Activated CD4-positive, alpha-beta T cell treated with anti-CD3 and anti-CD28 coated beads, Interleukin-2, amount 10 ng/mL, durations not matched to agents 24 days and 14 days (primary cell): ENCODE results near the gene NEO1. TPM values are rescaled to one million over a fixed set of nuclear protein-coding genes. Genes with fewer than 3 reads are reported as not detected.
"Not testable (repeated sequence)": the region's sequence is repeated elsewhere in the genome, so short reads cannot be mapped to it uniquely, and the experiment has no call there.

ENCODE experiments used
- DNase-seq: peaks from one replicate; pipeline ENCODE4 v3.0.0; 2022
- H3K27ac Mint-ChIP-seq: one replicate; pipeline ENCODE4 v1.8.0; 2022; ENCODE audit warnings: mild to moderate bottlenecking, mixed read lengths
- H3K27me3 Mint-ChIP-seq: one replicate; pipeline ENCODE4 v1.8.0; 2022; ENCODE audit warnings: mixed read lengths
- H3K36me3 Mint-ChIP-seq: one replicate; pipeline ENCODE4 v1.8.0; 2022; ENCODE audit warnings: low read depth, mild to moderate bottlenecking, mixed read lengths
- H3K4me1 Mint-ChIP-seq: one replicate; pipeline ENCODE4 v1.8.0; 2021; ENCODE audit warnings: mixed read lengths
- H3K4me3 Mint-ChIP-seq: one replicate; pipeline ENCODE4 v1.8.0; 2022; ENCODE audit warnings: mild to moderate bottlenecking, moderate library complexity, mixed read lengths
- H3K9me3 Mint-ChIP-seq: one replicate; pipeline ENCODE4 v1.8.0; 2021; ENCODE audit warnings: mixed read lengths
- intact Hi-C: fragments of 100-400 bp; cut with micrococcal nuclease; formaldehyde crosslinking; loops from one replicate; pipeline ENCODE4 v1.15.1; 2023
- total RNA-seq: library from RNA; stranded (reverse); gene quantifications from 2 replicates; pipeline ENCODE4 v1.2.3, GENCODE V29; 2022

Gene NEO1
- total RNA-seq, 1 donor from 2014 or later: 5.8 TPM

DNA sequence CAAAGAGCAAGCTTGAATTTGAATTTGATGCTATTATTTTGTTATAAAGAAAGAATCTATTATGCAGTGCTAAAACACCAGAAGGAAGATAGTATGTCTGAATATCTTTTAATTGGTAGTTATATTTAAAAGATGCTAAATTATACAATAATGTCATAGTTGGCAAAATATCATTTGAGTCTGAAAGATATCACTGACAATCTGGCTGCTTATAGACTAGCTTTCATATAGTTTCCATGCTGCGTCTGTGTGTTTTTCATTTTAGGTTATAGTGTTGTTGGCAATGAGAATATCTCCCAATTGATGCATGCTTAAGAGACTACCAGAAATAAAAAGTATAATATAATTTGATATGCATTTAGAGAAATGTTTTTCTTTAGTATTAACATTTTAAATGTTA is 142.9 kb downstream of the NEO1 start:
- intact Hi-C loops: no loop called here
- Mint-ChIP-seq H3K4me3 (no peak overlapping the region), H3K4me1 (no peaks in the 10 kb centered on the region), H3K27me3 (peaks cover 9% of the 10 kb centered on the region), H3K36me3 (no peaks in the 10 kb centered on the region), H3K9me3 (no peaks in the 10 kb centered on the region), H3K27ac (no peak overlapping the region)
- DNase-seq: no peak

DNA sequence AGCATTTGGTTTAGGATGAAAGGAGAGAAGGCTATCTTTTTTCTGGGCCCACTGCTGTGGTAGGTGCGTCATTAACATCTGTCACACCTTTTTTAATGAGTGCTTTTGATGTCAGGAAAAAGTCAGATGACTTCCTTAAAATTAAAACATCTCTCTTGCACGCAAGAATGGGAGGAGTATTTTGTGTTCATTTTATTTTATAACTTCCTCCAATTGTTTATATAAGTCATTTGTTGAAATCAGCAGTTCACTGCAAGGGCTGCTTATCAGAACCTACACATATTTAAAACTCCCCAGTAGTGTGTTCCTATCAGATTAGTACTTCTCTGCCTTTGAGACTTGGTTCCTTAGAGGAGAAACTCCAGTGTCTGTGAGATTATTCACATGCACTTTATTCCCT is 143.8 kb downstream of the NEO1 start:
- Mint-ChIP-seq H3K9me3 (no peaks in the 10 kb centered on the region), H3K36me3 (no peaks in the 10 kb centered on the region), H3K27ac (no peak overlapping the region), H3K4me3 (no peak overlapping the region), H3K4me1 (no peaks in the 10 kb centered on the region), H3K27me3 (peaks cover 9% of the 10 kb centered on the region)
- intact Hi-C loops: no loop called here
- no peak for DNase-seq

DNA sequence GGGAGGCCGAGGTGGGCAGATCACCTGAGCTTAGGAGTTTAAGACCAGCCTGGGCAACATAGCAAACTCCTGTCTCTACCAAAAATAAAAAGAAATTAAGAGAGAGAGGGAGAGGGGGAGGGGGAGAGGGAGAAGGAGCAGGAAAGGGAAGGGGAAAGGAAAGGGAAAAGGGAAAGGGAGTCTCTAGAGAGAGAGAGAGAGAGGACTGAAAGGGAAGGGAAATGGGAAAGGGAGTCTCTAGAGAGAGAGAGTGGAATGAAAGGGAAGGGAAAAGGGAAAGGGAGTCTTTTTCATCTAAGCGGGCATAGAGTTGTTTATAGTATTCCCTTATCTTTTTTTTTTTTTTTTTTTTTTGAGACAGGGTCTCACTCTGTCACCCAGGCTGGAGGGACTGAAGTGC is 148.1 kb downstream of the NEO1 start:
- Mint-ChIP-seq H3K4me1 (no peaks in the 10 kb centered on the region), H3K27me3 (peaks cover 13% of the 10 kb centered on the region), H3K4me3 (no peak overlapping the region), H3K36me3 (no peaks in the 10 kb centered on the region), H3K9me3 (no peaks in the 10 kb centered on the region), H3K27ac (no peak overlapping the region)
- no peak for DNase-seq
- intact Hi-C loops: no loop called here

DNA sequence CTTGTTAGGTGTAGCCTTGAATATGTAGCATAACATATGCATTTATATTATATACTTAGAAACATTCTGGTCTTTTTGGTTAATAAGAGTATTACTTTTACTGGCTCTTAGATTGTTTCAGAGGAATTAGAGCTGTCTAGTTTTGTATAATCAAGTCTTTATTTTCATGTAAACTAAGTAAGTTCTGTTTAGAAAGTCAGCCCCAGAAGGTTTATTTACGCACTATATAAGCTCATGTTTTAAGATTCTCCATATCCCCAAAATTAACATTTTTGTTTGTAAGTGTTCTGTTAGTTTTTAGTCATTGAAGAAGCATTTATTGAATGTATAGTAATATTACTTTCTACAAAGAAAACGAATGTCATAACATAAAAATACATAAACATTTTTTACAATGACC is 158.4 kb downstream of the NEO1 start:
- H3K27ac Mint-ChIP-seq: no peak overlapping the region

DNA sequence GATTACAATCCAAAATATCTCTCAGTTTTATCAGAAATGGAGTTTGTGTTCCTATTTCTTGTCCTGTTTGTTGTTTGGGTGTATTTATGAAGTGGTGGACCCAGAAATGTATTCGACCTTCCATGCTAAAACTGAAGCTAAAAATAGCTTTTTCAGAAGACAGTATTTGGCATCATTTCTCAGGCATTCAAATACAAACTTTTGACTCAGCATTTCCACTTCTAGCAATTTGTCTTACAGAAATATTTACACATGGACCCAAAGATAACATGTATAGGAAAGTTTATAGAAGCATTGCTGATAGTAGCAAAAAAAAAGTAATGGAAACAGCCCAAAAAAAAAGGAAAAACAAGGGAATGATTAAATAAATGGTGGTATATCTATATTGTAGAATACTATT is 160.2 kb downstream of the NEO1 start:
- no peak overlapping the region for H3K4me3 Mint-ChIP-seq
- no peak overlapping the region for H3K27ac Mint-ChIP-seq
- intact Hi-C loops: no loop called here
- H3K36me3 Mint-ChIP-seq: no peaks in the 10 kb centered on the region
- H3K4me1 Mint-ChIP-seq: no peaks in the 10 kb centered on the region
- no peak for DNase-seq
- no peaks in the 10 kb centered on the region for H3K9me3 Mint-ChIP-seq
- no peaks in the 10 kb centered on the region for H3K27me3 Mint-ChIP-seq

More for the DNA sequence above, 158.4 kb downstream of the NEO1 start:
- no peaks in the 10 kb centered on the region for H3K36me3 Mint-ChIP-seq
- H3K9me3 Mint-ChIP-seq: no peaks in the 10 kb centered on the region
- no peak for DNase-seq
- intact Hi-C loops: no loop called here
- H3K4me3 Mint-ChIP-seq: no peak overlapping the region
- H3K27me3 Mint-ChIP-seq: no peaks in the 10 kb centered on the region
- H3K4me1 Mint-ChIP-seq: no peaks in the 10 kb centered on the region

DNA sequence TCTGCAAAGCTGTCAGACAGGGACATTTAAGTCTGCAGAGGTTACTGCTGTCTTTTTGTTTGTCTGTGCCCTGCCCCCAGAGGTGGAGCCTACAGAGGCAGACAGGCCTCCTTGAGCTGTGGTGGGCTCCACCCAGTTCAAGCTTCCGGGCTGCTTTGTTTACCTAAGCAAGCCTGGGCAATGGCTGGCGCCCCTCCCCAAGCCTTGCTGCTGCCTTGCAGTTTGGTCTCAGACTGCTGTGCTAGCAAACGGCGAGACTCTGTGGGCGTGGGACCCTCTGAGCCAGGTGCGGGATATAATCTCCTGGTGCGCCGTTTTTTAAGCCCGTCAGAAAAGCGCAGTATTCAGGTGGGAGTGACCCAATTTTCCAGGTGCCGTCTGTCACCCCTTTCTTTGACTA is 169.2 kb downstream of the NEO1 start:
- intact Hi-C loops, DNase-seq, H3K27ac Mint-ChIP-seq, H3K36me3 Mint-ChIP-seq, H3K27me3 Mint-ChIP-seq, H3K9me3 Mint-ChIP-seq, H3K4me3 Mint-ChIP-seq, H3K4me1 Mint-ChIP-seq: not testable (repeated sequence)

DNA sequence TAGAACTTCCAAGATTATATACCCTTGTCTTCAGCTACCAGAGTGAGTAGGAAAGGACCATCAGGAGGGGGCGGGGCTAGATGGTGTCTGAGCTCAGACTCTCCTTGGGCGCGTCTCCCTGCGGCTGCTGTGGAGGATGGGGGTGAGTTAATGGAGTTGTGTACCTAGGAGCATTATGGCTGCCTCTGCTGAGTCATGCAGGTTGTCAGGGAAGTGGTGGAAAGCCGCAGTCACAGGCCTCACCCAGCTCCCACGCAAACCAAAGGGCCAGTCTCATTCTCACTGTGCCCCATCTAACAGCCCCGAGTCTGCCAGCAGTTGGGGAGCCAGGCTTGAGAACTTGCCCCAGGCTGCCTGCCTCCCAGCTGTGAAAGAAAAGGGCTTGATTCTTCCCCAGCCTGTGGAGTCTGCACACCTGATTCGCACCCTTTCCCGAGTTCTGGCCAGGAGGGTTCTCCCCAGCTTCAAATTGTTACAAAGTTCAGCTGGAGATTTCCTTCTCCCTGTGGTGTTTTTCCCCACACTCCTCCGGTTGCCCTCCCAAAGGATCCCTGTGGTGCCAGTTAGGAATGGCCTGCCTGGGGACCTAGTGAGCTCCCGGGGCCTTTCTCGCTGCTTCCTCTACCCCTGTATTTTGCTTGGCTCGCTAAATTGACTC is 173.2 kb downstream of the NEO1 start:
- Mint-ChIP-seq H3K27ac (no peak overlapping the region), H3K9me3 (no peaks in the 10 kb centered on the region), H3K27me3 (peaks cover 6% of the 10 kb centered on the region), H3K4me3 (no peak overlapping the region), H3K36me3 (no peaks in the 10 kb centered on the region), H3K4me1 (peaks cover 7% of the 10 kb centered on the region)
- DNase-seq: peak; percentile 64
- intact Hi-C loops: no loop called here

DNA sequence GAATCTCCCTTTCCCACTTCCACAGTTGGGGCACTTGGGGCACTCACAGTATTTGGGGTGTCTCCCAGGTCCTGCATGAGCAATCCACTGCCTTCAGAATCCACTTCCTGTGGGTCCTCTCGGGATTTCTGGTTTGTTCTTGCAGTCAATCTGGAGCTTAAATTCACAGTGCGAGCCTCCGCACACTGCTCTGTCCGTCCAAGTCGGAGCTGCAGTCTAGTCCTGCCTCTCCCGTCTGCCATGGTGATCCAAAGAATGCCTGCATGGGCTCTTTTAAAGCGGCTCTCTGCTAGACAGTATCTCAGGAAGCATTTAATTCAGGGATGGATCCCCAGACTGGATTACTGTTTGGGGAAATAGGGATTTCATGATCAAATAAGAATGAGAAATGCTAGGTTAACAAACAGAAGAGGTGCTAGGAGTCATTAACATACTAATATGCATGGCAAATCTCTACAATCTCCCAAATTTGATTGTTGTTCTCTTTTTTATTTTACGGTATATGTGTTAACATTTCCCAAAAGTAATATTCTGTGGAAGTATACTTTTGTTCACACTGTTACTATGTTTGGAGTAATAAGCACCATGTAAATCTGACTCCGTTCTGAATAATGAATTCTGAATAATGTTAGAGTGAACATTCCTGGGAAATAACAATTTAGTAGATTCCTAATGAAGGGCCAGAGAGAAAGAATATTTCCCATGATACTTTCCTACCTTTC is 174.0 kb downstream of the NEO1 start:
- Mint-ChIP-seq H3K4me1 (peaks cover 7% of the 10 kb centered on the region), H3K27ac (no peak overlapping the region)

DNA sequence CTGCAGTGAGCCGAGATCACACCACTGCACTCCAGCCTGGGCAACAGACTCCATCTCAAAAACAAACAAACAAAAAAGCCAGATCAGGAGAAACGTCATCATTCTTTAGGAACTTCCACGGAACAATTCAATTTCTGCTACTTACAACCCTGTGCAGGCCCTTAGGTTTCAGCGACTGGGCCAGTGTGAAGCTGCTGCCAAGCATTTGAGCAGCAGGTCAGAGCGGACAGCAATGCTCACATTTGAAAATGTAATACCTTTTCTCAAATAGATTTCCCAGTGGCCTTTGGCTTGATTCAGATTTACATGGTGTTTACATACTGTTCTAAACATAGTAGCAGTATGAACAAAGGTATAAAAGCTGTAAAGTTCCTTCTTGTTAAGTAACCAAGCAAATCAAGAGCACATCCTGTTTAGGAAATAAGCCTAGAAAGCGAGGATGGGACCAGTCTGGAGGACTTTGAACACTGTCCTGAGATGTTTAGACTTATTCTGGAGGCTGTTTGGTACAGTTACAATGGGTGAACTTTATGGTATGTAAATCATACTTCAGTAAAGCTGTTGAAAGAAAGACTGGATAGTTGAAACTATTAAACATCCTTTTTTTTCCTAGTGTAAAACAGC is 175.3 kb downstream of the NEO1 start:
- H3K9me3 Mint-ChIP-seq: no peaks in the 10 kb centered on the region
- no peak for DNase-seq
- H3K36me3 Mint-ChIP-seq: no peaks in the 10 kb centered on the region
- H3K4me1 Mint-ChIP-seq: peaks cover 7% of the 10 kb centered on the region
- intact Hi-C loops: no loop called here
- H3K27ac Mint-ChIP-seq: no peak overlapping the region
- no peak overlapping the region for H3K4me3 Mint-ChIP-seq
- H3K27me3 Mint-ChIP-seq: peaks cover 6% of the 10 kb centered on the region

More for the DNA sequence above, 174.0 kb downstream of the NEO1 start:
- Mint-ChIP-seq H3K4me3 (no peak overlapping the region), H3K27me3 (peaks cover 6% of the 10 kb centered on the region), H3K9me3 (no peaks in the 10 kb centered on the region), H3K36me3 (no peaks in the 10 kb centered on the region)
- no peak for DNase-seq
- intact Hi-C loops: no loop called here

DNA sequence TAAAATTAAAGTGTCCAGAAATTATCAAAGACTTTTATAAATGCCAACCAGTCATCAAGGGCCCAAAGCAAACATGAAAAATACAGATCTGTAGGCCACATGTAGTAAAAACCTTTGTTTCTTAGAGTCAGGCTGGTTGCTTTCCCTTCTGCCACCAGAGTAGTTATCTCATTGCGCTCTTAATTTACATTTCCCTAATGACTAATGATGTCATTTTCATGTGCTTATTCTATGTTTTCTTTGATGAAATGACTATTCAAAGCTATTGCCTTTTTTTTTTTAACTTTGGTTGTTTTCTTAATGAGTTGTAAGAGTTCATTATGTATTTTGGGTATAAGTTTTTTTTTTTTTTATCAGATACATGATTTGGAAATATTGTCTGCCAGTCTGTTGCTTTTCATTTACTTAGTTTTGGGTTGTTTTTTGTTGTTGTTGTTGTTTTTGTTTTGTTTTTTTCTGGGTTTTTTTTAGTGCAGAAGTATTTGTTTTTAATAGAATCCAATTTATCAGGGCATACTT is 175.9 kb downstream of the NEO1 start:
- Mint-ChIP-seq H3K4me3 (no peak overlapping the region), H3K27ac (no peak overlapping the region), H3K9me3 (no peaks in the 10 kb centered on the region), H3K36me3 (no peaks in the 10 kb centered on the region), H3K4me1 (peaks cover 5% of the 10 kb centered on the region), H3K27me3 (peaks cover 6% of the 10 kb centered on the region)
- DNase-seq: no peak
- intact Hi-C loops: no loop called here

DNA sequence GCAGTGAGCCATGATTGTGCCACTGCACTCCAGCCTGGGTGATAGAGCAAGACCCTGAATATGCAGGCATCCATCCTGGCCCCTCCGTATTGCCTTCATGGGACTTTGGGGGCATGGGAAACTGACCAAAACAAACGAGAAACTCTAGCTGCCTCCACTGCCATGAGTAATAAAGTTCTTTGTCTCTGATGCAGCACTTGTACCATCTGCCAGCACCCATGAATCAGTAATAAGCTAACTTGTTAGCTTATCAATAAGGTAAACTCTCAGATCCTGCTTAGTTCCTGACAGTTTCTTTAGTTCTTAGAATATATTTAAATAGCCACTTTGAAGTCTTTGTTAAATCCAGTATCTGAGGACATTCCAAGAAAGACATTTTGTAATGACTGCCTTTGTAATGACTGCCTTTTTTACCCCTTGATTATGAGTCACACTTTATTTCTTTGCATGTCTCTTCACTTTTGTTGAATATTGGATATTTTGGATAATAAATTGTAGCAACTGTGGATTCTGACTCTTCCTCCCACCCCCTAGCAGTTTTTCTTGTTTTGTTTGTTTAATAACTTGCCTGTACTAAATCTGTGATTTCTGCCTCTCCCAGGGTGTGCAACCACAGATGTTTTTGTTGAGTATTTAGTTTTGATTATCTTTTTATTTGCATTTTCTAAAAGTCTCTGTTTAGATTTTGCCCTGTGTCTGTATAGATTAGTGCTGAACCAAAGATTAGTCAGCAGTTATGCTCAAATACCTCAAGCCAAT is 179.6 kb downstream of the NEO1 start:
- intact Hi-C loops: no loop called here
- Mint-ChIP-seq H3K36me3 (no peaks in the 10 kb centered on the region), H3K9me3 (no peaks in the 10 kb centered on the region), H3K27ac (no peak overlapping the region), H3K27me3 (peaks cover 6% of the 10 kb centered on the region), H3K4me3 (no peak overlapping the region), H3K4me1 (no peaks in the 10 kb centered on the region)
- DNase-seq: no peak

DNA sequence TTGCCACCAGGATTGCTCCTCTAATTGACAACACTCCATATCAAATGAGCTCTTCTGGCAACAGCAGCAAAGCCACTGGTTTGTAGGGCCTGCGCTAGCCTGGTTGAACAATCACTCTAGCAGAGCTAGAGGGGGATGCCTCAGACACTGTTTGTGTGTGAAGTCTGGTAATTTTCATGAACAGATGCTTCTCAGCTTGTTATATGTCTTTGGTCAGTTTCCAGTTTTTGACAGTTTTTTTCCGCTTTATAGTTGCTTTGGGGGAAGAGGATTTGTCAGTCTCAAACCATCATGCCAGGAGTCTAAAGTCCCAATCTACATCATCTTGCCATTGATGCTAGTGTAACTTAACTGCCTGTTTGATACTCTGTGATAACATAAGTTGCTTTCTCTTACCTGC is 180.5 kb downstream of the NEO1 start:
- intact Hi-C loops: no loop called here
- H3K36me3 Mint-ChIP-seq: no peaks in the 10 kb centered on the region
- peaks cover 6% of the 10 kb centered on the region for H3K27me3 Mint-ChIP-seq
- no peak overlapping the region for H3K4me3 Mint-ChIP-seq
- no peak for DNase-seq
- H3K9me3 Mint-ChIP-seq: no peaks in the 10 kb centered on the region
- H3K4me1 Mint-ChIP-seq: no peaks in the 10 kb centered on the region
- no peak overlapping the region for H3K27ac Mint-ChIP-seq

DNA sequence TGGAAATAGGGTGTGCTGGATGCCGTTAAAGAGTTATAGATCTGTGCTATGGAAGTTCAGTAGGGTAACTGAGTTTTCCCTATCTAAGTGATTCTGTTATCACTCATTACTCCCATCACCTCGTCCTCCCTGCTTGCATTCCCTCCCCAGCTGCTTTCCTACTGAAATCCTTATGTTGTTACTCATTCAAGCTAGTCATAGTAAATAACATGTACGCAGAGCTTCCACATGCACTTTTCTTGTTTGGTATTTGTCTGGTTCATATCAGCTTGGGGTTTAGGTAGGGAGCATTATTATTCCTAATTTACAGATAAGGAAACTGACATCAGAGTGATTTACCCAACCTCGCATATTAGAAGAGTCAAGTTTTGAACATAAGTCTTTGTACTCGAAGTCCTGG is 181.4 kb downstream of the NEO1 start:
- no peaks in the 10 kb centered on the region for H3K4me1 Mint-ChIP-seq

DNA sequence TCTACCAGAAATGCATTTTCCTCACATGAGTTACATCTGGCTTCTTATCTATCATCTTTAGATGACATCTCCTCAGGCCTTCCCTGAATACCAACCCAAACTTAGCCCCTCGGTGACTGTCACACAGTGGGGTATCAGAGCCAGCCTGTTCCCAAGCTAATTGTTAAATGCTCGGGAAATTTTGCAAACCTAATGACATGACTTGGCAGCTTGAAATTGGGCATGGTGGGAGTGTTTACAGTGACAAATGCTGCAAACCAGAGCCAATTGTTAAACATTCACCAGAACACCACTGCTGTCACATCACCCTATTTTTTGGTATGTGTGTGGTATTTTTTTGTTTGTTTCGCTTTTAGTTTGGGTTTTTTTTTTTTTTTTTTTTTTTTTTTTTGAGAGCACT is 185.6 kb downstream of the NEO1 start:
- H3K4me1 Mint-ChIP-seq: no peaks in the 10 kb centered on the region
- H3K4me3 Mint-ChIP-seq: no peak overlapping the region
- no peaks in the 10 kb centered on the region for H3K36me3 Mint-ChIP-seq
- intact Hi-C loops: no loop called here
- no peak overlapping the region for H3K27ac Mint-ChIP-seq
- DNase-seq: no peak
- no peaks in the 10 kb centered on the region for H3K27me3 Mint-ChIP-seq
- H3K9me3 Mint-ChIP-seq: no peaks in the 10 kb centered on the region

More for the DNA sequence above, 181.4 kb downstream of the NEO1 start:
- no peaks in the 10 kb centered on the region for H3K36me3 Mint-ChIP-seq
- peaks cover 6% of the 10 kb centered on the region for H3K27me3 Mint-ChIP-seq
- DNase-seq: no peak
- no peak overlapping the region for H3K27ac Mint-ChIP-seq
- H3K4me3 Mint-ChIP-seq: no peak overlapping the region
- intact Hi-C loops: no loop called here
- H3K9me3 Mint-ChIP-seq: no peaks in the 10 kb centered on the region
